Uterus (tissue), 4 donors: ENCODE results near the gene SETBP1. TPM values are rescaled to one million over a fixed set of nuclear protein-coding genes. Genes with fewer than 3 reads are reported as not detected.

ENCODE experiments used
- DNase-seq, 2 donors: peaks; one replicate each; pipeline ENCODE4 v3.0.0-alpha.2; 2019 to 2020
- H3K27ac ChIP-seq, 2 donors: fragments of 200-600 bp; sonication (generic); 1 replicate in 1 of 2; 2 replicates in 1 of 2; pipeline ENCODE4 v1.5.1; 2016 to 2018
- H3K27me3 ChIP-seq, 2 donors: fragments of 200-600 bp; sonication (generic); one replicate each; pipeline ENCODE4 v1.5.1; 2018 to 2019; ENCODE audit warnings: control low read depth in 1 of 2
- H3K36me3 ChIP-seq, 2 donors: fragments of 200-600 bp; sonication (generic); one replicate each; pipeline ENCODE4 v1.5.1; 2019; ENCODE audit warnings: control low read depth in 1 of 2
- H3K4me1 ChIP-seq, 2 donors: fragments of 200-600 bp; sonication (generic); one replicate each; pipeline ENCODE4 v1.5.1; 2018 to 2019; ENCODE audit warnings: control low read depth in 1 of 2
- H3K4me3 ChIP-seq, 2 donors: fragments of 200-600 bp; sonication (generic); 1 replicate in 1 of 2; 2 replicates in 1 of 2; pipeline ENCODE4 v1.5.1; 2018 to 2019; ENCODE audit warnings: mild to moderate bottlenecking in 1 of 2
- H3K9me3 ChIP-seq, 2 donors: fragments of 200-600 bp; sonication (generic); one replicate each; pipeline ENCODE4 v1.5.1; 2019; ENCODE audit warnings: control low read depth in 1 of 2
- CTCF ChIP-seq, 4 experiments: fragments of 200-600 bp in 2 of 4; fragments of 450-650 bp in 2 of 4; sonication (generic) in 2 of 4; IDR thresholded peaks; one replicate each; pipeline ENCODE4 v1.5.1; 2016 to 2019; ENCODE audit warnings: antibody characterized with exemption in 4 of 4, mild to moderate bottlenecking in 2 of 4, moderate library complexity in 1 of 4
- POLR2A ChIP-seq, 2 donors: fragments of 450-650 bp; IDR thresholded peaks; one replicate each; pipeline ENCODE4 v1.6.1; 2016; ENCODE audit warnings: antibody characterized with exemption in 2 of 2, mild to moderate bottlenecking in 1 of 2, moderate library complexity in 1 of 2
- intact Hi-C: fragments of 100-400 bp; cut with DNase I; formaldehyde crosslinking; loops from one replicate; pipeline ENCODE4 v1.15.1; 2023; ENCODE audit warnings: low total_unique reads
- total RNA-seq, 4 donors: library from RNA; depleted of rRNA in 3 of 4; stranded (reverse); fragments of >200 nt in 3 of 4; gene quantifications; one replicate each; pipeline versions ENCODE4 v1.1.0 to v1.2.4, GENCODE V29; 2014 to 2023
- donor health status: DM: yes; HTN: yes; CAD: no.

Gene SETBP1
- total RNA-seq, 4 donors from 2014 or later = 16.8 to 74.0 (median 36.9) TPM

GRCh38 chr18:44771956-44772917 lies 91.5 kb downstream of the SETBP1 start:
- intact Hi-C loops = no loop called here
- Histone ChIP-seq H3K36me3 (no peaks in the 10 kb centered on the region), H3K4me3 (no peak overlapping the region), H3K9me3 (no peaks in the 10 kb centered on the region), H3K27ac (peak overlapping the region; percentile 58 to 69), H3K4me1 (no peaks in the 10 kb centered on the region), H3K27me3 (no peaks in the 10 kb centered on the region)
- TF ChIP-seq CTCF (IDR thresholded peaks at IDR 0.05) (no peak), POLR2A (IDR thresholded peaks at IDR 0.05) (no peak)
- DNase-seq = peak; percentile 34 to 42

- DNase-seq = no peak
- Histone ChIP-seq H3K4me1 (no peaks in the 10 kb centered on the region), H3K27ac (peak overlapping the region in 1 of 2 donors; percentile 25), H3K4me3 (no peak overlapping the region), H3K27me3 (no peaks in the 10 kb centered on the region), H3K9me3 (no peaks in the 10 kb centered on the region), H3K36me3 (no peaks in the 10 kb centered on the region)
- no peak for TF ChIP-seq CTCF (IDR thresholded peaks at IDR 0.05)
- no peak for TF ChIP-seq POLR2A (IDR thresholded peaks at IDR 0.05)
- intact Hi-C loops = no loop called here
These were observed 93.0 kb downstream of the SETBP1 start for GRCh38 chr18:44773640-44774155.

- H3K36me3 ChIP-seq = no peaks in the 10 kb centered on the region
- TF ChIP-seq POLR2A (IDR thresholded peaks at IDR 0.05) (no peak), CTCF (IDR thresholded peaks at IDR 0.05) (no peak)
- intact Hi-C loops = no loop called here
- DNase-seq = no peak
- H3K27me3 ChIP-seq = no peaks in the 10 kb centered on the region
- H3K4me3 ChIP-seq = no peak overlapping the region
- peak overlapping the region in 1 of 2 donors; percentile 25 for H3K27ac ChIP-seq
- no peaks in the 10 kb centered on the region for H3K9me3 ChIP-seq
- H3K4me1 ChIP-seq = no peaks in the 10 kb centered on the region
These were observed 93.5 kb downstream of the SETBP1 start for GRCh38 chr18:44774191-44774590.

GRCh38 chr18:44777457-44778192 lies 96.9 kb downstream of the SETBP1 start:
- no peak for DNase-seq
- Histone ChIP-seq H3K4me3 (no peak overlapping the region), H3K36me3 (no peaks in the 10 kb centered on the region), H3K27ac (peak overlapping the region; percentile 56 to 67), H3K9me3 (no peaks in the 10 kb centered on the region), H3K27me3 (no peaks in the 10 kb centered on the region), H3K4me1 (no peaks in the 10 kb centered on the region)
- intact Hi-C loops = no loop called here
- TF ChIP-seq POLR2A (IDR thresholded peaks at IDR 0.05) (no peak), CTCF (IDR thresholded peaks at IDR 0.05) (no peak)
